ENCODE results near the gene FABP6. TPM values are rescaled to one million over a fixed set of nuclear protein-coding genes. Genes with fewer than 3 reads are reported as not detected.

FABP6 gene
- total and polyA plus RNA-seq, 12 donors: 0.13 to 5.9 (median 1.4) TPM

GRCh38 chr5:160262151-160263074 lies 33.1 kb downstream of the FABP6 start:
- intact Hi-C loops (cut with DNase I): loop anchor here in 2 of 10 donors (10.0 kb wide), 2 partner anchors 52 to 82 kb away; partner anchors contain the start of gene CCNJL (in 2 of the 2)
- ATAC-seq: peak in 5 of 8 donors; percentile 23 to 53 (median 36)

GRCh38 chr5:160263326-160263855 lies 34.1 kb downstream of the FABP6 start:
- H3K4me3 ChIP-seq: no peak overlapping the region
- 66 to 71% methylated on average over 4 of the region's 4 CpGs for WGBS, 2 donors
- no peak for ATAC-seq
- no peaks in the 10 kb centered on the region for H3K27me3 ChIP-seq
- no peak for DNase-seq
- no peaks in the 10 kb centered on the region for H3K9me3 ChIP-seq
- peaks cover 0 to 14% (median 0%) of the 10 kb centered on the region in 9 donors for H3K36me3 ChIP-seq
- peaks cover 8 to 42% (median 36%) of the 10 kb centered on the region in 9 donors for H3K4me1 ChIP-seq
- no peak overlapping the region for H3K27ac ChIP-seq
- no peak for TF ChIP-seq CTCF (IDR thresholded peaks at IDR 0.05)
- intact Hi-C loops (cut with DNase I): loop anchor here in 2 of 10 donors (10.0 kb wide), 2 partner anchors 51 to 81 kb away; partner anchors contain the start of gene CCNJL (in 2 of the 2)

More at GRCh38 chr5:160262151-160263074, 33.1 kb downstream of the FABP6 start:
- peaks cover 0 to 18% (median 0%) of the 10 kb centered on the region in 9 donors for H3K36me3 ChIP-seq
- peak; percentile 23 to 27 for DNase-seq
- H3K4me3 ChIP-seq: no peak overlapping the region
- TF ChIP-seq CTCF (IDR thresholded peaks at IDR 0.05): no peak
- H3K27me3 ChIP-seq: no peaks in the 10 kb centered on the region
- no peaks in the 10 kb centered on the region for H3K9me3 ChIP-seq
- 48 to 58% methylated on average over 16 of the region's 16 CpGs for WGBS, 2 donors
- no peak overlapping the region for H3K27ac ChIP-seq
- peaks cover 8 to 35% (median 31%) of the 10 kb centered on the region in 9 donors for H3K4me1 ChIP-seq

- H3K27ac ChIP-seq: no peak overlapping the region
- H3K36me3 ChIP-seq: no peaks in the 10 kb centered on the region
- H3K9me3 ChIP-seq: no peaks in the 10 kb centered on the region
- peaks cover 8 to 62% (median 50%) of the 10 kb centered on the region in 9 donors for H3K4me1 ChIP-seq
- WGBS, 2 donors: 92 to 95% methylated on average over 5 of the region's 5 CpGs
- TF ChIP-seq CTCF (IDR thresholded peaks at IDR 0.05): no peak
- intact Hi-C loops (cut with DNase I): loop anchor here in 4 of 10 donors (5.0 to 10.0 kb wide), 3 partner anchors 46 to 79 kb away; partner anchors contain the start of gene CCNJL (in 4 of the 4)
- H3K27me3 ChIP-seq: no peaks in the 10 kb centered on the region
- ATAC-seq (no peak), DNase-seq (no peak)
- H3K4me3 ChIP-seq: no peak overlapping the region
These were observed 36.7 kb downstream of the FABP6 start for GRCh38 chr5:160266044-160266443.

GRCh38 chr5:160266752-160267345 lies 37.5 kb downstream of the FABP6 start:
- WGBS, 2 donors: 77 to 86% methylated on average over 9 of the region's 9 CpGs
- intact Hi-C loops (cut with DNase I): loop anchor here in 4 of 10 donors (5.0 to 10.0 kb wide), 3 partner anchors 45 to 78 kb away; partner anchors contain the start of gene CCNJL (in 4 of the 4)

More at GRCh38 chr5:160266752-160267345, 37.5 kb downstream of the FABP6 start:
- Histone ChIP-seq H3K27ac (no peak overlapping the region), H3K4me3 (no peak overlapping the region), H3K4me1 (peaks cover 5 to 62% (median 50%) of the 10 kb centered on the region in 9 donors), H3K27me3 (no peaks in the 10 kb centered on the region), H3K9me3 (no peaks in the 10 kb centered on the region), H3K36me3 (no peaks in the 10 kb centered on the region)
- no peak for TF ChIP-seq CTCF (IDR thresholded peaks at IDR 0.05)
- no peak for ATAC-seq
- no peak for DNase-seq
